ENCODE measurements around the gene ELOVL5.
"Not testable (repeated sequence)": the region's sequence is repeated elsewhere in the genome, so short reads cannot be mapped to it uniquely, and the experiment has no call there.

Gene ELOVL5

GRCh38 chr6:53359843-53360092 lies 11.0 kb upstream of the ELOVL5 start:
- no peak for DNase-seq

- DNase-seq, result peak; percentile 71 to 99 (median 96)
These were observed 10.5 kb upstream of the ELOVL5 start for GRCh38 chr6:53359095-53359842.

GRCh38 chr6:53358440-53359094 lies 9.8 kb upstream of the ELOVL5 start:
- DNase-seq, result peak in 3 of 56 donors; percentile 36 to 54 (median 48)

- DNase-seq, result no peak
These were observed 9.0 kb upstream of the ELOVL5 start for GRCh38 chr6:53357576-53358360.

GRCh38 chr6:53353624-53354023 lies 4.9 kb upstream of the ELOVL5 start:
- no peak for DNase-seq

GRCh38 chr6:53352360-53352759 lies 3.6 kb upstream of the ELOVL5 start:
- DNase-seq, result no peak

GRCh38 chr6:53349209-53349693 lies 501 bp upstream of the ELOVL5 start:
- DNase-seq, result no peak

GRCh38 chr6:53347921-53348370 lies 804 bp downstream of the ELOVL5 start:
- DNase-seq, result peak in 53 of 56 donors; percentile 17 to 83 (median 61)

- peak in 8 of 56 donors; percentile 40 to 67 (median 52) for DNase-seq
These were observed 1.4 kb downstream of the ELOVL5 start for GRCh38 chr6:53347250-53347920.

GRCh38 chr6:53346049-53346448 lies 2.7 kb downstream of the ELOVL5 start:
- not testable (repeated sequence) for DNase-seq

GRCh38 chr6:53344969-53345368 lies 3.8 kb downstream of the ELOVL5 start:
- DNase-seq, result no peak

- DNase-seq, result no peak
These were observed 5.7 kb downstream of the ELOVL5 start for GRCh38 chr6:53343092-53343491.

- DNase-seq, result no peak
These were observed 6.5 kb downstream of the ELOVL5 start for GRCh38 chr6:53342217-53342616.

GRCh38 chr6:53340536-53340935 lies 8.2 kb downstream of the ELOVL5 start:
- DNase-seq, result no peak

GRCh38 chr6:53339424-53339823 lies 9.3 kb downstream of the ELOVL5 start:
- no peak for DNase-seq

- DNase-seq, result no peak
These were observed 10.4 kb downstream of the ELOVL5 start for GRCh38 chr6:53338304-53338703.

- no peak for DNase-seq
These were observed 12.7 kb downstream of the ELOVL5 start for GRCh38 chr6:53336070-53336469.

- DNase-seq, result no peak
These were observed 13.3 kb downstream of the ELOVL5 start for GRCh38 chr6:53335224-53335994.

- DNase-seq, result no peak
These were observed 15.0 kb downstream of the ELOVL5 start for GRCh38 chr6:53333439-53334408.

- no peak for DNase-seq
These were observed 17.1 kb downstream of the ELOVL5 start for GRCh38 chr6:53331678-53332077.
